Activated T-cell treated with anti-CD3 and anti-CD28 coated beads for 4 hours (primary cell): ENCODE data around the gene ADGRL2.

Experiments used
- DNase-seq: peaks from one replicate; pipeline ENCODE4 v3.0.0-alpha.2; 2020

The ADGRL2 gene

GRCh38 chr1:81800695-81801650 lies at the start of gene ADGRL2:
Gene ADGRL2, plus strand, starts transcription at chr1:81800934. Its CDS starts 36,051 bp downstream, at chr1:81836985.
- DNase-seq = no peak

GRCh38 chr1:81752840-81753239 lies 47.9 kb upstream of the ADGRL2 start:
- no peak for DNase-seq

- no peak for DNase-seq
Measured at GRCh38 chr1:81754424-81754823, 46.3 kb upstream of the ADGRL2 start.

GRCh38 chr1:81756872-81757271 lies 43.9 kb upstream of the ADGRL2 start:
- no peak for DNase-seq

- no peak for DNase-seq
Measured at GRCh38 chr1:81757398-81758020, 43.2 kb upstream of the ADGRL2 start.

- no peak for DNase-seq
Measured at GRCh38 chr1:81758181-81758580, 42.6 kb upstream of the ADGRL2 start.

GRCh38 chr1:81760477-81761097 lies 40.1 kb upstream of the ADGRL2 start:
- no peak for DNase-seq

GRCh38 chr1:81775510-81775909 lies 25.2 kb upstream of the ADGRL2 start:
- DNase-seq = no peak

GRCh38 chr1:81780705-81781454 lies 19.9 kb upstream of the ADGRL2 start:
- DNase-seq = no peak

- no peak for DNase-seq
Measured at GRCh38 chr1:81781749-81782148, 19.0 kb upstream of the ADGRL2 start.

- no peak for DNase-seq
Measured at GRCh38 chr1:81792184-81792583, 8.6 kb upstream of the ADGRL2 start.

- DNase-seq = no peak
Measured at GRCh38 chr1:81797701-81798100, 3.0 kb upstream of the ADGRL2 start.

- no peak for DNase-seq
Measured at GRCh38 chr1:81799939-81800694, 617 bp upstream of the ADGRL2 start.

- no peak for DNase-seq
Measured at GRCh38 chr1:81801651-81802456, 1.1 kb downstream of the ADGRL2 start.

GRCh38 chr1:81802457-81802706 lies 1.6 kb downstream of the ADGRL2 start:
- DNase-seq = no peak

GRCh38 chr1:81802707-81803430 lies 2.1 kb downstream of the ADGRL2 start:
- DNase-seq = no peak

- no peak for DNase-seq
Measured at GRCh38 chr1:81803431-81804110, 2.8 kb downstream of the ADGRL2 start.

GRCh38 chr1:81804312-81804711 lies 3.6 kb downstream of the ADGRL2 start:
- no peak for DNase-seq

GRCh38 chr1:81805537-81806431 lies 5.0 kb downstream of the ADGRL2 start:
- DNase-seq = no peak
